Measurements from ENCODE around the gene MAS1.

Gene MAS1

DNA sequence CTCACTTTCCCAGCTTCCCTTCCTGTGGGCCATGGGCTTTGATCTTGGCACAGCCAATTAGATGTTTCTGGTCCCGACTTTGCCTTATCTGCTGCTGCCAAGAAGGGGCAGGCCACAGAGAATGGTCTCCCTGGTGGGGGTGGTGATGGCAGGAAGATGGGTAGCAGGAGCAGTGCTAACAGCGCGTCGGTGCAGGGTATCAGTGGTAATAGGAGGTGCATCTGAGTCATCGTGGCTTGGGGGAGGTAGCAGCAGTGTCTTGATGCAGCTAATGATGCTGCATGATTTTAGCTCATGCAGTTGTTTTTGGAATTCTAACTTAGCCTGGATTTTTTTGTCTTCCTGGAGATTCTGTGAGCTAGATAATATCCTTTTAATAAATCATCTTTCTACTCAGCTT, 18.9 kb upstream of the MAS1 start:
- H3K9me3 Mint-ChIP-seq (ENCODE audit: low read depth) = no peaks in the 10 kb centered on the region
- no peaks in the 10 kb centered on the region for H3K36me3 Mint-ChIP-seq
- no peak overlapping the region for H3K4me3 Mint-ChIP-seq
- no peaks in the 10 kb centered on the region for H3K27me3 Mint-ChIP-seq
- no peak overlapping the region for H3K27ac Mint-ChIP-seq
- H3K4me1 Mint-ChIP-seq (ENCODE audit: low read depth) = peaks cover 2% of the 10 kb centered on the region

DNA sequence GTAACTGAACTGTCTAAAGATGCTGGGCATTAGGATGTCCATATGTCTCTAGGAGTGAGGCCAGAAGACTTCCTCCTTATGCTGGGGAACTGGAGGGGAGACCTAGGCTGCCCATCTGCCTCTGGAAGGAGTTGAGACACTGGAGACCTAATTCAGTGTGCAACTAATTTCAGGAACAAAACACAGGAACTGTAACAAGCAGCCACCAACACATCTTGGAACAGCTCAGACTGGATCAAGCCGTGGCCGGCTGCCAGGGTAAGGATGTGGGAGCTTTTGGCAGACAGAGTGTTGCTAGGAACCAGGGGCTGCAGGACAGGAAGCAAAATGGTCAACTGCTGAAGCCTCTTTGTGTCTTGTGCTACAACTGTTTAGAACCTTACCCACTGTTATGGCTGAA, 16.4 kb upstream of the MAS1 start:
- H3K4me3 Mint-ChIP-seq = no peak overlapping the region
- no peaks in the 10 kb centered on the region for H3K36me3 Mint-ChIP-seq
- no peak overlapping the region for H3K27ac Mint-ChIP-seq
- H3K9me3 Mint-ChIP-seq (ENCODE audit: low read depth) = no peaks in the 10 kb centered on the region
- H3K27me3 Mint-ChIP-seq = peaks cover 2% of the 10 kb centered on the region
- H3K4me1 Mint-ChIP-seq (ENCODE audit: low read depth) = peaks cover 2% of the 10 kb centered on the region

DNA sequence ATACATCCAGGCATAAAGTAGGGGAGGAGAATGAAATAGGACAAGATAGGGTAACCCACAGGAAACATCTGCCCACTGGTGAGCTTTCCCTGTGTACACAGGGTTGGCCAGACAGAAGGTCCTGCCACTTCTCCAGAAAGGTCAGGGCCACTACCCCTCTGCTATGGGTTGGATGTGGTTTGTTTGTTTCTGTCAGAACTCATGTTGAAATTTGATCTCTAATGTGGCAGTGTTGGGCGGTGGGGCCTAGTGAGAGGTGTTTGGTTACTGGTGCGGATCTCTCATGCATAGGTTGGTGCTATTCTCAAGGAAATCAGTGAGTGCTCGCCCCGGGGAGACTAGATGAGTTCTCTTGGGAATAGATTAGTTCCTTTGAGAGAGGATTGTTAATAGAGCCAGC, 15.6 kb upstream of the MAS1 start:
- no peaks in the 10 kb centered on the region for H3K9me3 Mint-ChIP-seq (ENCODE audit: low read depth)
- H3K4me3 Mint-ChIP-seq = no peak overlapping the region
- no peaks in the 10 kb centered on the region for H3K36me3 Mint-ChIP-seq
- H3K4me1 Mint-ChIP-seq (ENCODE audit: low read depth) = peaks cover 2% of the 10 kb centered on the region
- H3K27me3 Mint-ChIP-seq = peaks cover 2% of the 10 kb centered on the region
- H3K27ac Mint-ChIP-seq = no peak overlapping the region

DNA sequence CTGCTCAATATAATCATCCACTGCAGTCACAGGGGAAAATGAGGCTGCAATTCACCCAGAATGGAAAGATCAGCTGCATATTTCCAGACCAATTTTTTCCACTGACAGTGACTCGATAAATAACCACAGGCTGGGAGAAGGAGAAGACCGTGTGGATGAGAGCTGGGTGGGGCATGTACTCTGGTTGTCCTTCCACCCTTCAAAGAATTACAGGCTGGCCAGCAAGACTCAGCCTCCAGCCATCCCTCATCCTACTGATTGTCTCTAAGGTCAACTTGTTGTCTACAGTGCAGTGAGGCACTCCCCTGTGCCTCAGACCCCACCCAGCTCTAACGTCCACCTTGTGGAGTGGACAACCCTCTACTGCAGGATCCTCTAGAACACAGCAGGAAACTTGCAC, 14.5 kb upstream of the MAS1 start:
- H3K36me3 Mint-ChIP-seq = no peaks in the 10 kb centered on the region
- no peak overlapping the region for H3K4me3 Mint-ChIP-seq
- no peaks in the 10 kb centered on the region for H3K9me3 Mint-ChIP-seq (ENCODE audit: low read depth)
- peaks cover 2% of the 10 kb centered on the region for H3K4me1 Mint-ChIP-seq (ENCODE audit: low read depth)
- H3K27ac Mint-ChIP-seq = no peak overlapping the region
- peaks cover 2% of the 10 kb centered on the region for H3K27me3 Mint-ChIP-seq

DNA sequence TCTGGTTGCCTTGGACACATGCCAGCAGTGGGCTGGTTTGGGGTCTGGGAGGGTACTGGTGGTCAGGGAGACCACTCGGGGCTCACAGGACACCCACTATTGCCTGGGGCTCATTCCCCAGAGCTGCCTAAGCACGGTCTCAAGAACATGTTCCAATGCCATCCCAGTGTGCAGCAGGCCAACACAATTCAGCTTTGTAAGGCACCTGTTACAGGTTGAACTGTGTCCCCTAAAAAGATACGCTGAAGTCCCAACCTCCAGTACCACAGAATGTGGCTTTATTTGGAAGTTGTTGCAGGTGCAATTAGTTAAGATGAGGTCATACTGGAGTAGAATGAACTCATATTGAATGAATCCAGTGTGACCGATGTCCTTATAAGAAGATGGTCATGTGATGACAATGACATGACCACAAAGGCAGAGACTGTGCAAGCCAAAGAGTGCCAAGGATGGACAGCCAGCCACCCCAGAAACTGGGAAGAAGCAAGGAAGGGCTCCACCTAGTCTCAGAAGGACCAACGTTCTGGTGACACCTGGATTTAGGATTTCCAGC, 13.5 kb upstream of the MAS1 start:
- Mint-ChIP-seq H3K36me3 (no peaks in the 10 kb centered on the region), H3K9me3 (ENCODE audit: low read depth) (no peaks in the 10 kb centered on the region), H3K27ac (no peak overlapping the region), H3K27me3 (peaks cover 2% of the 10 kb centered on the region), H3K4me1 (ENCODE audit: low read depth) (no peaks in the 10 kb centered on the region), H3K4me3 (no peak overlapping the region)

DNA sequence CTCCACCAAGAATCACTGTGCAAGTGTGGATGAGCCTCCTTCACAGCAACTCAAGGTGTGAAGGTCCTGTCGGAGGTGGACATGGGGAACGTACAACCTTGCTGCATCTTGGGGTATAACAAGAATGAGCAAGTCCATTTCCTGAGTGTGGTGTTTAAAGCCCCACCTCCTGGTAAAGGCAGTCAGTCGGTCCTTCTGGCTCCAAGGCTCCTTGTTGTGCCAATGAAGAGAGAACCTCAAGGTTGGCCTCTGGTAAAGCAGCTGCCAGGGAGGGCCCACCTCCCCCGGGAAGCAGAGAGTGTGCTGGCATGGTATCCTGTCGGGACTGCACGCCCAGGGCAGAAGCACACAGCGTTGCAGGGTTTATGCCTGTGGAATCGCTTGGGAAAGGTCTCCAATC, 12.4 kb upstream of the MAS1 start:
- no peaks in the 10 kb centered on the region for H3K36me3 Mint-ChIP-seq
- no peak overlapping the region for H3K4me3 Mint-ChIP-seq
- H3K27ac Mint-ChIP-seq = no peak overlapping the region

DNA sequence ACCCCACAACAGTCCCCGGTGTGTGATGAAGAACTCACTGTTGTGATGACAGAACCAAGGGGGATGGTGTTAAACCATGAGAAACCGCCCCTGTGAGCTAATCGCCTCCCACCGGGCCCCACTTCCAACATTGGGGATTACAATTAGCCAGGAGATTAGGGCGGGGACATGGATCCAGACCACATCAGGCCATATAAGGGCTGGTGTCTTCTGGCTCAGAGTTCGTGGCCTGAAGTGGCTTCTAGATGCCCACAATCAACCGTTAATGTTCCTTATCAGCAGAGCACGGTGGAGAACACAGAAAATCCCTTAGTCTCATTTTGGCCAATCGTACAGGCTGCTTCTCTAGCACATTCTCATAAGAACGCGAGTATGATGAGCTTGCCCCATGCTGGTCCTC, 10.9 kb upstream of the MAS1 start:
- Mint-ChIP-seq H3K9me3 (ENCODE audit: low read depth) (no peaks in the 10 kb centered on the region), H3K4me1 (ENCODE audit: low read depth) (no peaks in the 10 kb centered on the region), H3K27me3 (peaks cover 2% of the 10 kb centered on the region), H3K4me3 (no peak overlapping the region), H3K36me3 (no peaks in the 10 kb centered on the region), H3K27ac (no peak overlapping the region)

More for the DNA sequence above, 12.4 kb upstream of the MAS1 start:
- H3K9me3 Mint-ChIP-seq (ENCODE audit: low read depth) = no peaks in the 10 kb centered on the region
- H3K4me1 Mint-ChIP-seq (ENCODE audit: low read depth) = no peaks in the 10 kb centered on the region
- H3K27me3 Mint-ChIP-seq = peaks cover 2% of the 10 kb centered on the region

DNA sequence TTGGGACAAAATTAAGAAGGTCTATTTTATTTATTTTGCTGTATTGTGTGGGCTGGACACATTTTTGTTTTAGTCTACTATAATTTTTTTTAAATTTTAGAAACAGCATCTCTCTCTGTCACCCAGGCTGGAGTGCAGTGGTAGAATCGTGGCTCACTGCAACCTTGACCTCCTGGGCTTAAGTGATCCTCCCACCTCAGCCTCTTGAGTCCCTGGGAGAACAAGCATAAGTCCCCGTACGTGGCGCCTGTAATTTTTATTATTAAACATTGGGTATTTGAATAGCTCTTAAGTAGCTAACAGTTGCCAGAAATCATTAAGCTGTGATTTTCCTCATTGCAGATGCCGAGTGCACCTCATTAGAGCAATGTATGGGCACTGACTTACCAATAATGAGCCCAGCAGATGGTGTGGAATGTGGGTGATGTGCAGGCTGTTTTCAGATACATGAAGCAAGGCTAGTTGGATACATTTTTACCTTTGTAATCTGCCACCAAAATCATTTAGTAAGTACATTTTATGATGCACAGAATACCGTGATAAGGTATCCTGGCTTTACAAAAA, 10.3 kb upstream of the MAS1 start:
- H3K4me3 Mint-ChIP-seq = no peak overlapping the region
- peaks cover 2% of the 10 kb centered on the region for H3K27me3 Mint-ChIP-seq
- no peak overlapping the region for H3K27ac Mint-ChIP-seq
- H3K36me3 Mint-ChIP-seq = no peaks in the 10 kb centered on the region
- no peaks in the 10 kb centered on the region for H3K4me1 Mint-ChIP-seq (ENCODE audit: low read depth)
- no peaks in the 10 kb centered on the region for H3K9me3 Mint-ChIP-seq (ENCODE audit: low read depth)

DNA sequence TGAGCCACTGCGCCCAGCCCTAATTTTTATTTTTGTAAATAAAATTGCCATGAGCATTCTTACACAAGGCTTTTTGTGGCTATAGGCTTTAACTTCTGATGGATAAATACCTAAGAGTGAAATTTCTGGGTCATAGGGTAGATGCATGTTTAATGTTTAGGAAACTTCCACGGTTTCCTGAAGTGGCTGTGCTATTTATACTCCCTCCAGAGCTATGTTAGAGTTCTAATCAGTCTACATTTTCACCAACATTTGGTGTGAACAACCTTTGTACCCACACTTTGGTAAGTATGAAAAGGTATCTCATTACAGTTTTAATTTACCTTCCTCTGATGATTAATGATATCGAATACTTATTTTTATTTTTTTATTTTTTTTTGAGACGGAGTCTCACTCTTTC, 6.1 kb upstream of the MAS1 start:
- Mint-ChIP-seq H3K27ac (no peak overlapping the region), H3K9me3 (ENCODE audit: low read depth) (no peaks in the 10 kb centered on the region), H3K4me1 (ENCODE audit: low read depth) (no peaks in the 10 kb centered on the region), H3K36me3 (no peaks in the 10 kb centered on the region), H3K4me3 (no peak overlapping the region), H3K27me3 (peaks cover 2% of the 10 kb centered on the region)

DNA sequence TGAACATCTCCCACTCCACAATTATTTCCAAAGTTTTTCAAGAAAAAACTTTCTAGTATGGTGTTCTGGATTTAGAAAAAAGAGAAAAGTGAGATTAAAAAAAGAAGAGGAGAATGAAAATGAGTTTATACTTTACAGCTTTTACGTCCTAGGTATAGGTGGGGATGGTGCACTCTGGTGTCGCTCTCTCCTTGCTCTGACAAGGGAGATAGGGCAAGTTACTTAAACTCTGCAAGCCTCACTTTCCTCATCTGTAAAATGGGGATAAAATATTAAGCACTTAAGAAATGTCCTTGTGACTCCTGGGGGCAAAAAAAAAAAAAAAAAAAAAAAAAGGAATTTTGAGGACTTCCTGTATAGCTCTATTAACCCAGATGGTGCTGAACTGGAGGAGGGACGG, 4.5 kb upstream of the MAS1 start:
- H3K27ac Mint-ChIP-seq = no peak overlapping the region
- no peaks in the 10 kb centered on the region for H3K9me3 Mint-ChIP-seq (ENCODE audit: low read depth)
- H3K4me1 Mint-ChIP-seq (ENCODE audit: low read depth) = no peaks in the 10 kb centered on the region
- H3K27me3 Mint-ChIP-seq = peaks cover 6% of the 10 kb centered on the region
- H3K36me3 Mint-ChIP-seq = no peaks in the 10 kb centered on the region
- H3K4me3 Mint-ChIP-seq = no peak overlapping the region

DNA sequence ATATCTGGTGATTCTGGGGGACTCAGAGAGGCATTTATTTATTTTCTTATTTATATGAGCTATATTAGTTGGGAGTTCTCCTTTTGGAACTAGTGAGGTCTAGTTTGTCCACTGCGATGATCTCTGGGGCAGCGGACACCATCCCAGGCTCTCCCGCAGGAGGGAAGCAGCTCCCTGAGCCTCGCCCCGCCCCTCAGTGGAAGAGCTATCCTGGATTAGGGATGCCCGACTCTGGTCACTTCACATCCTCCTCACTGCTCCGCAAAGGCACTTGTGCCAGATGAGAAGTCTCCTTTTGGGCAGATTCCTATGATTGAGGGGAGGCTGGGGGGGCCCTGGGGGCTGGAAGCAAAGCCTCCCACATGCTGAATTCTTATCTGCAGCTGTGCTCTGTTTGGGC, 3.6 kb upstream of the MAS1 start:
- peaks cover 8% of the 10 kb centered on the region for H3K27me3 Mint-ChIP-seq
- H3K36me3 Mint-ChIP-seq = no peaks in the 10 kb centered on the region
- no peak overlapping the region for H3K4me3 Mint-ChIP-seq
- H3K9me3 Mint-ChIP-seq (ENCODE audit: low read depth) = no peaks in the 10 kb centered on the region
- no peaks in the 10 kb centered on the region for H3K4me1 Mint-ChIP-seq (ENCODE audit: low read depth)
- no peak overlapping the region for H3K27ac Mint-ChIP-seq

DNA sequence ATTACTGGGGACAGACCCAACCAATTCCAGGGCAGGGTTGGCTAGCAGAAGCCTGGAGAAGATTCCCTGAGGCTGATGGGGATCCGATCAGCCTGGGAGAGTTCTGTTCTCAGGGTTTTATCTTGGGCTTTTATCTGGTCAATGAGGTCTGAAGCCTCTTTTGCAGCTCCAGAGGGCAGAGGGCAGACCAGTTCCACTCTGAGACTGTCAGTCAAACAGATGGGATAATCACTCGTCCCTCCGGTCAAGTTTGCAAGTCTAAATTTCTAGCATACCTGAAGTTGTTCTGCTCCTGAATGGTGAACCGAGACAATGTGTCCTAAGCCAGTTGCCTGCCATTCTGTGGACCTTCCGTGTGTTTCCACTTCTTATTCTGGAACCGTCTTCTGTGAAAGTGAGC, 3.0 kb upstream of the MAS1 start:
- no peak overlapping the region for H3K27ac Mint-ChIP-seq
- no peak overlapping the region for H3K4me3 Mint-ChIP-seq
- H3K36me3 Mint-ChIP-seq = no peaks in the 10 kb centered on the region
- peaks cover 8% of the 10 kb centered on the region for H3K27me3 Mint-ChIP-seq
- H3K9me3 Mint-ChIP-seq (ENCODE audit: low read depth) = no peaks in the 10 kb centered on the region
- no peaks in the 10 kb centered on the region for H3K4me1 Mint-ChIP-seq (ENCODE audit: low read depth)

DNA sequence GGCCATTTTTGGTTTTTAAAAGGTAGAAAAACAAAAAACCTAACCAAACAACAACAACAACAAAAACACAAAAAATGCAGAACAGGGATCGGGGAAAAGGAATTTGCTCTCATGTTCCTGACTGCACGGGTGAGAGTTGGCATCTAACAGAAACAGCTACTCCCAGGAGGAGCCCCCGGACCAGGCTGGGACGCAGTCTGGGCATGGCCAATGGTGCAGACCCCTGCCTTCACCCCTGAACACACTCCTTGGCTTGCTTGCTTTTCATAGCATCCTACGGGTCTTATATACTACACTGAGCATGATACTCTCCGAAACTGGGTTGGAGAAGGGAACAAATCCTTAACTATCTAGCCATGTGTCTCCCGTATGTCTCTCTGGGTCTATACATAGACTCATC, 587 bp upstream of the MAS1 start:
- H3K27me3 Mint-ChIP-seq = peaks cover 13% of the 10 kb centered on the region

DNA sequence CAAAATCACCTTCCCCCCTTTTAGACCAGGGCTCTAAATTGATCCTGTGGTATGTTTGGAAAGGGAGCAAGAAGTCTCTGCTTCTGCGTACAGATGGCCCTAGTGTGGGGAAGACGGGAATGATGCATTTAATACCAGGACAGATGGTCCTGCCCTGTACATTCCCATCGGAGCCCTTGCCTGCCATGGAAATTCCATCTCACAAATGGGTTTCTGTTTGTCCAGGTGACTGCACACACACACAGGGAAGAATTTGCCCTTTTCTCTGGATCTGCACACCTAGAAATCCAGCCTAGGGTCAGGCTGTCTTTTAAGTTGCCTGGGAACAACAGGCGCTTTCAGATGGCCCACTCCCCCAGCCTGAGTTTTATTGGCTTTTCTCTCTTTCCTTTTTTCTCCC, 1.3 kb downstream of the MAS1 start:
- H3K4me3 Mint-ChIP-seq = no peak overlapping the region
- no peak overlapping the region for H3K27ac Mint-ChIP-seq
- no peaks in the 10 kb centered on the region for H3K36me3 Mint-ChIP-seq
- H3K27me3 Mint-ChIP-seq = peaks cover 11% of the 10 kb centered on the region
- H3K4me1 Mint-ChIP-seq (ENCODE audit: low read depth) = no peaks in the 10 kb centered on the region
- H3K9me3 Mint-ChIP-seq (ENCODE audit: low read depth) = no peaks in the 10 kb centered on the region

More for the DNA sequence above, 587 bp upstream of the MAS1 start:
- Mint-ChIP-seq H3K36me3 (no peaks in the 10 kb centered on the region), H3K9me3 (ENCODE audit: low read depth) (no peaks in the 10 kb centered on the region), H3K27ac (no peak overlapping the region), H3K4me1 (ENCODE audit: low read depth) (no peaks in the 10 kb centered on the region), H3K4me3 (no peak overlapping the region)

DNA sequence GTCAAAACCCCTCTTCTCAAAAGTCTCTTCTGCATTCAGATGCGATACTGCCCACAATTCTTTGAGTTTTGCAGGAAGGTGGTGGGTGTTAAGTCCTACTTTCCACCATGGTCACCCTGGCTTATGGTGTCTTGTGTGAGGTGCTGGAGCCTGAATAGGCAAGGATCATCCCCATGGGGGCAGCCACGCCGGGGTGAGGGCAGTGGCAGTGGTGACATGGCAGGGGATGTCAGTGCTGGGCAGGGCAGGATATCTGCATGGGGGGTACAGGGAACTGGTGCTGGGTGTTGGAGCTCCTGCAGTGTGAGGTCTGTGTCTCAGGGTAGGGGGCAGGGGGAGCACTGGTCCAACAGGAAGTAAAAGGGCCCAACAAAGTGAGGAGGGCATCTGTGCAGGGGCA, 2.3 kb downstream of the MAS1 start:
- Mint-ChIP-seq H3K9me3 (ENCODE audit: low read depth) (no peaks in the 10 kb centered on the region), H3K4me1 (ENCODE audit: low read depth) (no peaks in the 10 kb centered on the region), H3K27ac (no peak overlapping the region), H3K36me3 (no peaks in the 10 kb centered on the region), H3K27me3 (peaks cover 11% of the 10 kb centered on the region), H3K4me3 (no peak overlapping the region)

DNA sequence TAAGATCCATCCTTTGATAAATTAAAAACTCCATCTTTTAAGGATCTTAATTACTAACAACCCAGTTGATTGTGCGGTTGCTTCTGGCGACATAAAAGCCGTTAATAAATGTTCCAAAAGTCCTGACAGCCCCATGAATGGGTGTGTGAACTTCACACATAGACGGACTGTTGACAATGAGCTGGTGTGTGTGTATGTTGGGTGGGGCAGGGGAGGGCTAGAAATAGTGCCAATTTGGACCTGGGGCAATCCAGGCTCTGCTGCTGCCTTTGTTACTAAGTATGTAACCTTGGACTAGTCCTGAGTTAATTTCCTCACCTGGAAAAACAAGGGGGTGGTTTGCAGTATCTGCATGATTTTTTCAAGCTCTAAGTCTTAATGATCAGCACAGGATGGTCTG, 4.2 kb downstream of the MAS1 start:
- Mint-ChIP-seq H3K9me3 (ENCODE audit: low read depth) (no peaks in the 10 kb centered on the region), H3K36me3 (no peaks in the 10 kb centered on the region), H3K4me3 (no peak overlapping the region), H3K4me1 (ENCODE audit: low read depth) (no peaks in the 10 kb centered on the region), H3K27me3 (peaks cover 11% of the 10 kb centered on the region), H3K27ac (no peak overlapping the region)

All from activated naive CD8-positive, alpha-beta T cell (primary cell).